ENCODE data around the gene ABCC6. TPM values are rescaled to one million over a fixed set of nuclear protein-coding genes. Genes with fewer than 3 reads are reported as not detected.

The ABCC6 gene
- polyA plus RNA-seq, 3 donors: 6.1 to 16.5 (median 14.7) TPM

GRCh38 chr16:16131204-16131603 lies 92.1 kb downstream of the ABCC6 start:
- Histone ChIP-seq H3K27ac (ENCODE audit: low read depth in 1 of 2, low read length in 2 of 2) (no peak overlapping the region), H2AFZ (ENCODE audit: insufficient read depth, low read depth, low read length, poor library complexity, severe bottlenecking) (no peak overlapping the region), H3K27me3 (ENCODE audit: control insufficient read depth in 2 of 2, insufficient read depth in 2 of 2, low read length in 2 of 2) (no peaks in the 10 kb centered on the region), H3K4me1 (ENCODE audit: control insufficient read depth in 1 of 2, insufficient read depth in 2 of 2, low read length in 2 of 2) (no peaks in the 10 kb centered on the region), H4K20me1 (ENCODE audit: insufficient read depth, low read length) (peaks cover 11% of the 10 kb centered on the region), H3K9ac (ENCODE audit: insufficient read depth, low read length, poor library complexity, severe bottlenecking) (no peak overlapping the region), H3K4me2 (replicated peaks; ENCODE audit: extremely low read depth, low read length, poor library complexity, severe bottlenecking) (no peak overlapping the region), H3K36me3 (replicated peaks in 1 of 2; ENCODE audit: control insufficient read depth in 1 of 2, insufficient read depth in 2 of 2, low read length in 2 of 2) (peaks cover 58 to 95% of the 10 kb centered on the region in 2 donors), H3K9me3 (replicated peaks in 1 of 2; ENCODE audit: control insufficient read depth in 1 of 2, insufficient read depth in 1 of 2, low read length in 2 of 2) (no peaks in the 10 kb centered on the region), H3K4me3 (replicated peaks in 1 of 3; ENCODE audit: low read depth in 2 of 3, low read length in 3 of 3) (no peak overlapping the region), H3K79me2 (ENCODE audit: insufficient read depth, low read length) (no peaks in the 10 kb centered on the region)
- no peak for TF ChIP-seq CTCF (IDR thresholded peaks at IDR 0.05)
- H3K27me3 Mint-ChIP-seq (ENCODE audit: low read depth in 3 of 3): no peaks in the 10 kb centered on the region
- H3K27ac Mint-ChIP-seq: no peak overlapping the region
- H3K4me3 Mint-ChIP-seq: no peak overlapping the region
- DNase-seq: no peak
- H3K36me3 Mint-ChIP-seq: peaks cover 73 to 92% of the 10 kb centered on the region in 2 donors
- 96% methylated on average over 3 of the region's 3 CpGs for WGBS (ENCODE audit: insufficient coverage)
- no peaks in the 10 kb centered on the region for H3K9me3 Mint-ChIP-seq
- intact Hi-C loops (cut with micrococcal nuclease): no loop called here
- no peaks in the 10 kb centered on the region for H3K4me1 Mint-ChIP-seq

- peaks cover 55 to 94% of the 10 kb centered on the region in 2 donors for H3K36me3 ChIP-seq (replicated peaks in 1 of 2; ENCODE audit: control insufficient read depth in 1 of 2, insufficient read depth in 2 of 2, low read length in 2 of 2)
- DNase-seq: peak; percentile 44 to 62 (median 60)
- Mint-ChIP-seq H3K36me3 (peaks cover 69 to 92% of the 10 kb centered on the region in 2 donors), H3K27me3 (ENCODE audit: low read depth in 3 of 3) (no peaks in the 10 kb centered on the region), H3K27ac (peak overlapping the region in 4 of 7 donors; percentile 9 to 60 (median 16)), H3K4me1 (no peaks in the 10 kb centered on the region), H3K4me3 (no peak overlapping the region), H3K9me3 (peaks cover 8 to 18% (median 12%) of the 10 kb centered on the region in 7 donors)
- no peak overlapping the region for H2AFZ ChIP-seq (ENCODE audit: insufficient read depth, low read depth, low read length, poor library complexity, severe bottlenecking)
- 31% methylated on average over 5 of the region's 11 CpGs for WGBS (ENCODE audit: insufficient coverage)
- no peak overlapping the region for H3K4me3 ChIP-seq (replicated peaks in 1 of 3; ENCODE audit: low read depth in 2 of 3, low read length in 3 of 3)
- intact Hi-C loops (cut with micrococcal nuclease): loop anchor here (5.0 kb wide), 4 partner anchors 65 to 365 kb away; no protein-coding TSS in a partner anchor
- H3K9ac ChIP-seq (ENCODE audit: insufficient read depth, low read length, poor library complexity, severe bottlenecking): no peak overlapping the region
- TF ChIP-seq CTCF (IDR thresholded peaks at IDR 0.05): peak; percentile 88
- H3K4me1 ChIP-seq (ENCODE audit: control insufficient read depth in 1 of 2, insufficient read depth in 2 of 2, low read length in 2 of 2): no peaks in the 10 kb centered on the region
- H3K79me2 ChIP-seq (ENCODE audit: insufficient read depth, low read length): no peaks in the 10 kb centered on the region
- peak overlapping the region in 1 of 2 donors; percentile 20 for H3K27ac ChIP-seq (ENCODE audit: low read depth in 1 of 2, low read length in 2 of 2)
- H3K27me3 ChIP-seq (ENCODE audit: control insufficient read depth in 2 of 2, insufficient read depth in 2 of 2, low read length in 2 of 2): no peaks in the 10 kb centered on the region
- H4K20me1 ChIP-seq (ENCODE audit: insufficient read depth, low read length): peaks cover 11% of the 10 kb centered on the region
- H3K4me2 ChIP-seq (replicated peaks; ENCODE audit: extremely low read depth, low read length, poor library complexity, severe bottlenecking): no peak overlapping the region
- peaks cover 10% of the 10 kb centered on the region in 2 donors for H3K9me3 ChIP-seq (replicated peaks in 1 of 2; ENCODE audit: control insufficient read depth in 1 of 2, insufficient read depth in 1 of 2, low read length in 2 of 2)
Measured at GRCh38 chr16:16127469-16128116, 95.7 kb downstream of the ABCC6 start.

Measured in CD14-positive monocyte (primary cell).